H9 (cell line): ENCODE data around the gene BAZ2A. TPM values are rescaled to one million over a fixed set of nuclear protein-coding genes. Genes with fewer than 3 reads are reported as not detected.
"Not testable (repeated sequence)": the region's sequence is repeated elsewhere in the genome, so short reads cannot be mapped to it uniquely, and the experiment has no call there.

ENCODE experiments used
- DNase-seq: peaks from one replicate; pipeline ENCODE4 v3.0.0-alpha.2; 2017
- H2AFZ ChIP-seq: one replicate; pipeline ENCODE4 v1.6.1; 2013; ENCODE audit warnings: mild to moderate bottlenecking, low read length, control low read depth, moderate library complexity
- H2AK5ac ChIP-seq: 2 replicates; pipeline ENCODE4 v1.6.1; 2013; ENCODE audit warnings: low read length, control low read depth, mixed read lengths; ENCODE audit not compliant: insufficient read length
- H2BK120ac ChIP-seq: one replicate; pipeline ENCODE4 v1.6.1; 2013; ENCODE audit warnings: low read depth, mild to moderate bottlenecking, low read length, control low read depth, inconsistent platforms; ENCODE audit not compliant: poor library complexity, severe bottlenecking
- H2BK12ac ChIP-seq: 2 replicates; pipeline ENCODE4 v1.6.1; 2013; ENCODE audit warnings: low read length, control low read depth, mixed read lengths, low read depth; ENCODE audit not compliant: insufficient read length
- H2BK15ac ChIP-seq: 2 replicates; pipeline ENCODE4 v1.6.1; 2013; ENCODE audit warnings: low read depth, low read length, control low read depth
- H2BK20ac ChIP-seq: one replicate; pipeline ENCODE4 v1.6.1; 2013; ENCODE audit warnings: low read depth, mild to moderate bottlenecking, low read length, control low read depth, inconsistent platforms; ENCODE audit not compliant: poor library complexity, severe bottlenecking
- H2BK5ac ChIP-seq: 2 replicates; pipeline ENCODE4 v1.6.1; 2013; ENCODE audit warnings: low read length, control low read depth, mixed read lengths; ENCODE audit not compliant: insufficient read length
- H3K14ac ChIP-seq: 2 replicates; pipeline ENCODE4 v1.6.1; 2013; ENCODE audit warnings: low read length, control low read depth; ENCODE audit not compliant: insufficient read depth
- H3K18ac ChIP-seq: 2 replicates; pipeline ENCODE4 v1.6.1; 2013; ENCODE audit warnings: low read depth, mild to moderate bottlenecking, mixed read lengths, low read length, control low read depth; ENCODE audit not compliant: insufficient read length
- H3K23ac ChIP-seq: 2 replicates; pipeline ENCODE4 v1.6.1; 2013; ENCODE audit warnings: low read length, control low read depth, mixed read lengths, low read depth; ENCODE audit not compliant: insufficient read length
- H3K23me2 ChIP-seq: 2 replicates; pipeline ENCODE4 v1.6.1; 2013; ENCODE audit warnings: low read depth, mild to moderate bottlenecking, mixed read lengths, low read length, control low read depth; ENCODE audit not compliant: insufficient read length, poor library complexity, severe bottlenecking
- H3K27ac ChIP-seq: 2 replicates; pipeline ENCODE4 v1.5.1; 2013; ENCODE audit warnings: low read length, control low read depth, mixed read lengths, low read depth; ENCODE audit not compliant: insufficient read length
- H3K27me3 ChIP-seq: 2 replicates; pipeline ENCODE4 v1.6.1; 2013; ENCODE audit warnings: low read length, control low read depth, inconsistent platforms; ENCODE audit not compliant: insufficient read depth
- H3K4ac ChIP-seq: 2 replicates; pipeline ENCODE4 v1.6.1; 2013; ENCODE audit warnings: low read depth, mild to moderate bottlenecking, control low read depth, inconsistent platforms, low read length, moderate library complexity
- H3K4me1 ChIP-seq: 2 replicates; pipeline ENCODE4 v1.6.1; 2013; ENCODE audit warnings: low read length, control low read depth, inconsistent platforms; ENCODE audit not compliant: insufficient read depth
- H3K4me2 ChIP-seq: 2 replicates; pipeline ENCODE4 v1.6.1; 2013; ENCODE audit warnings: low read length, control low read depth, mixed read lengths; ENCODE audit not compliant: insufficient read length, insufficient read depth
- H3K56ac ChIP-seq: 2 replicates; pipeline ENCODE4 v1.6.1; 2013; ENCODE audit warnings: low read depth, mild to moderate bottlenecking, mixed read lengths, low read length, control low read depth; ENCODE audit not compliant: insufficient read length
- H3K79me1 ChIP-seq: 2 replicates; pipeline ENCODE4 v1.6.1; 2013; ENCODE audit warnings: low read depth, mild to moderate bottlenecking, moderate library complexity, low read length, control low read depth, inconsistent platforms; ENCODE audit not compliant: insufficient read depth, poor library complexity, severe bottlenecking
- H3K79me2 ChIP-seq: 2 replicates; pipeline ENCODE4 v1.6.1; 2013; ENCODE audit warnings: low read length, control low read depth, inconsistent platforms; ENCODE audit not compliant: insufficient read depth
- H3K9ac ChIP-seq: 2 replicates; pipeline ENCODE4 v1.6.1; 2013; ENCODE audit warnings: low read length, control low read depth, mixed read lengths; ENCODE audit not compliant: insufficient read length; ENCODE audit errors: extremely low read depth
- H3K9me3 ChIP-seq: one replicate; pipeline ENCODE4 v1.6.1; 2013; ENCODE audit warnings: low read depth, low read length, inconsistent platforms; ENCODE audit not compliant: control insufficient read depth
- H3T11ph ChIP-seq: one replicate; pipeline ENCODE4 v1.6.1; 2013; ENCODE audit warnings: mild to moderate bottlenecking, low read length, control low read depth, inconsistent platforms
- H4K20me1 ChIP-seq: one replicate; pipeline ENCODE4 v1.6.1; 2013; ENCODE audit not compliant: control insufficient read depth, insufficient read length, insufficient read depth
- H4K5ac ChIP-seq: 2 replicates; pipeline ENCODE4 v1.6.1; 2013; ENCODE audit warnings: low read depth, mild to moderate bottlenecking, mixed read lengths, low read length, control low read depth; ENCODE audit not compliant: insufficient read length
- H4K8ac ChIP-seq: replicated peaks from 2 replicates; pipeline ENCODE4 v1.6.1; 2013; ENCODE audit warnings: low read length, control low read depth, mixed read lengths, low read depth; ENCODE audit not compliant: insufficient read length
- H4K91ac ChIP-seq: 2 replicates; pipeline ENCODE4 v1.6.1; 2013; ENCODE audit warnings: low read depth, mild to moderate bottlenecking, moderate library complexity, mixed read lengths, low read length, control low read depth; ENCODE audit not compliant: insufficient read length
- H3K27ac Mint-ChIP-seq, 3 experiments: 2 replicates in 2 of 3; 3 replicates in 1 of 3; pipeline ENCODE4 v1.8.0; 2020 to 2021; ENCODE audit warnings: mixed read lengths in 3 of 3, mild to moderate bottlenecking in 1 of 3, moderate library complexity in 1 of 3
- H3K27me3 Mint-ChIP-seq: 2 replicates; pipeline ENCODE4 v1.8.0; 2021; ENCODE audit warnings: low read depth, mild to moderate bottlenecking, moderate library complexity, mixed read lengths
- H3K36me3 Mint-ChIP-seq, 3 experiments: 2 replicates in 2 of 3; 3 replicates in 1 of 3; pipeline ENCODE4 v1.8.0; 2020 to 2021; ENCODE audit warnings: low read depth in 3 of 3, mixed read lengths in 3 of 3; ENCODE audit not compliant: insufficient read depth in 1 of 3
- H3K4me1 Mint-ChIP-seq, 2 experiments: 2 replicates each; pipeline ENCODE4 v1.8.0; 2020; ENCODE audit warnings: mixed read lengths in 2 of 2
- H3K4me3 Mint-ChIP-seq, 2 experiments: 2 replicates in 1 of 2; 3 replicates in 1 of 2; pipeline ENCODE4 v1.8.0; 2020 to 2021; ENCODE audit warnings: mild to moderate bottlenecking in 2 of 2, mixed read lengths in 2 of 2, moderate library complexity in 1 of 2
- H3K9me3 Mint-ChIP-seq, 2 experiments: 2 replicates in 1 of 2; 3 replicates in 1 of 2; pipeline ENCODE4 v1.8.0; 2020; ENCODE audit warnings: mild to moderate bottlenecking in 2 of 2, mixed read lengths in 2 of 2, moderate library complexity in 1 of 2
- CTCF ChIP-seq: fragments of 200-600 bp; sonication (generic); conservative IDR thresholded peaks from 3 replicates; pipeline ENCODE4 v1.8.0; 2021; ENCODE audit warnings: antibody characterized with exemption, mild to moderate bottlenecking
- WGBS: extraction: QIAGEN DNeasy Blood & Tissue Kit; methylation state at CpG from one replicate; pipeline ENCODE4 v1.1.7; 2013; ENCODE audit warnings: missing lambda C conversion rate, low lambda C conversion rate, mixed read lengths; ENCODE audit not compliant: insufficient read length; ENCODE audit errors: extremely low coverage; 5-methylcytosine and 5-hydroxymethylcytosine counted together
- total RNA-seq: library from RNA; stranded (reverse); gene quantifications from 2 replicates; pipeline ENCODE4 v1.2.1, GENCODE V29; 2021

Gene BAZ2A
- total RNA-seq, 1 experiment from 2014 or later = 108 TPM

GRCh38 chr12:56657416-56658379 is 27.6 kb upstream of the BAZ2A start:
- H3K23ac ChIP-seq = no peak overlapping the region
- no peak overlapping the region for H3K9ac ChIP-seq
- H3K79me2 ChIP-seq = no peaks in the 10 kb centered on the region
- H4K91ac ChIP-seq = no peak overlapping the region
- no peaks in the 10 kb centered on the region for H3K23me2 ChIP-seq
- no peaks in the 10 kb centered on the region for H3K4me1 ChIP-seq
- H2BK12ac ChIP-seq = no peak overlapping the region
- H3K4me3 Mint-ChIP-seq = no peak overlapping the region
- H3K4ac ChIP-seq = no peak overlapping the region
- H3K36me3 Mint-ChIP-seq = peaks cover 18 to 24% (median 20%) of the 10 kb centered on the region in 3 experiments
- H2AFZ ChIP-seq = no peak overlapping the region
- no peak overlapping the region for H4K8ac ChIP-seq
- no peaks in the 10 kb centered on the region for H3K79me1 ChIP-seq
- WGBS = no CpG with 5 or more reads among the region's 7 CpGs
- no peak overlapping the region for H2BK15ac ChIP-seq
- no peak overlapping the region for H3K18ac ChIP-seq
- no peak overlapping the region for H3K14ac ChIP-seq
- H3K4me2 ChIP-seq = no peak overlapping the region
- no peak overlapping the region for H3K27ac Mint-ChIP-seq
- H3K9me3 Mint-ChIP-seq = peaks cover 31% of the 10 kb centered on the region in 2 experiments
- no peak for TF ChIP-seq CTCF
- peaks cover 3 to 4% of the 10 kb centered on the region in 2 experiments; a peak in 2 of 4 replicates for H3K4me1 Mint-ChIP-seq
- no peak overlapping the region for H3T11ph ChIP-seq
- H3K27me3 Mint-ChIP-seq = no peaks in the 10 kb centered on the region
- no peak overlapping the region for H3K27ac ChIP-seq
- no peak overlapping the region for H4K5ac ChIP-seq
- no peaks in the 10 kb centered on the region for H3K27me3 ChIP-seq
- H2BK5ac ChIP-seq = no peak overlapping the region
- no peak overlapping the region for H2AK5ac ChIP-seq
- no peak for DNase-seq
- no peaks in the 10 kb centered on the region for H4K20me1 ChIP-seq
- H3K9me3 ChIP-seq = no peaks in the 10 kb centered on the region
- H2BK20ac ChIP-seq = no peak overlapping the region
- H2BK120ac ChIP-seq = no peak overlapping the region
- H3K56ac ChIP-seq = no peak overlapping the region

- H2BK12ac ChIP-seq, H3K18ac ChIP-seq, H4K8ac ChIP-seq, H2BK15ac ChIP-seq, H3K79me2 ChIP-seq, H4K91ac ChIP-seq, H3K4me2 ChIP-seq, H3K27ac ChIP-seq, H3K4ac ChIP-seq, H3K27ac Mint-ChIP-seq, H2AK5ac ChIP-seq, DNase-seq, H3K23ac ChIP-seq, H3K27me3 ChIP-seq, H3K79me1 ChIP-seq, H3T11ph ChIP-seq, H2BK20ac ChIP-seq, H3K14ac ChIP-seq, H4K5ac ChIP-seq, H3K9me3 ChIP-seq, H3K27me3 Mint-ChIP-seq, H3K9ac ChIP-seq, H3K56ac ChIP-seq, H2AFZ ChIP-seq, H4K20me1 ChIP-seq, H3K4me3 Mint-ChIP-seq, H3K23me2 ChIP-seq, H3K4me1 ChIP-seq, H2BK120ac ChIP-seq, H2BK5ac ChIP-seq, H3K4me1 Mint-ChIP-seq: not testable (repeated sequence)
- no CpG with 5 or more reads among the region's 5 CpGs for WGBS
- H3K36me3 Mint-ChIP-seq = peaks cover 22 to 34% (median 24%) of the 10 kb centered on the region in 3 experiments
- H3K9me3 Mint-ChIP-seq = peaks cover 40 to 44% of the 10 kb centered on the region in 2 experiments
Observed at GRCh38 chr12:56653781-56654180, 23.7 kb upstream of the BAZ2A start.
